H1 (cell line): Measurements from ENCODE around the gene VGLL1.

ENCODE experiments used
- CEBPB ChIP-seq: IDR thresholded peaks from 2 replicates; pipeline ENCODE4 v1.6.1; 2012; ENCODE audit warnings: low read depth, low read length
- CHD1 ChIP-seq: IDR thresholded peaks from 2 replicates; pipeline ENCODE4 v1.6.1; 2012; ENCODE audit warnings: low read depth, low read length, improper control_type of control experiment
- EP300 ChIP-seq, 2 experiments: IDR thresholded peaks; 1 replicate in 1 of 2; 2 replicates in 1 of 2; pipeline ENCODE4 v1.6.1; 2011 to 2012; ENCODE audit warnings: low read depth in 2 of 2, low read length in 2 of 2, mild to moderate bottlenecking in 2 of 2, borderline replicate concordance in 1 of 2, inconsistent platforms in 1 of 2, moderate library complexity in 1 of 2
- NANOG ChIP-seq: IDR thresholded peaks from 2 replicates; pipeline ENCODE4 v1.6.1; 2011; ENCODE audit warnings: low read length, low read depth, mild to moderate bottlenecking, inconsistent platforms; ENCODE audit not compliant: insufficient read depth, poor library complexity, severe bottlenecking
- RNF2 ChIP-seq: fragments of 200-900, 300-1000 bp; sonication (generic); IDR thresholded peaks from 2 replicates; pipeline ENCODE4 v1.7.1; 2016; ENCODE audit warnings: borderline replicate concordance, low read depth, mild to moderate bottlenecking, antibody characterized with exemption, low read length; ENCODE audit not compliant: poor library complexity, severe bottlenecking; ENCODE audit errors: missing control alignments
- TF ChIP-seq, protein P1 (sequence below), 3 experiments: IDR thresholded peaks; 1 replicate in 2 of 3; 2 replicates in 1 of 3; pipeline versions ENCODE4 v1.5.1 to v1.6.1; 2011; ENCODE audit warnings: low read length in 3 of 3, mild to moderate bottlenecking in 3 of 3, inconsistent platforms in 2 of 3, low read depth in 1 of 3, moderate library complexity in 1 of 3; ENCODE audit not compliant: insufficient read depth in 1 of 3; ENCODE audit errors: control extremely low read depth in 1 of 3
- TF ChIP-seq, protein P2 (sequence below): IDR thresholded peaks from 2 replicates; pipeline ENCODE4 v1.6.1; 2011; ENCODE audit warnings: low read depth, mild to moderate bottlenecking, low read length; ENCODE audit not compliant: insufficient read depth

DNA sequence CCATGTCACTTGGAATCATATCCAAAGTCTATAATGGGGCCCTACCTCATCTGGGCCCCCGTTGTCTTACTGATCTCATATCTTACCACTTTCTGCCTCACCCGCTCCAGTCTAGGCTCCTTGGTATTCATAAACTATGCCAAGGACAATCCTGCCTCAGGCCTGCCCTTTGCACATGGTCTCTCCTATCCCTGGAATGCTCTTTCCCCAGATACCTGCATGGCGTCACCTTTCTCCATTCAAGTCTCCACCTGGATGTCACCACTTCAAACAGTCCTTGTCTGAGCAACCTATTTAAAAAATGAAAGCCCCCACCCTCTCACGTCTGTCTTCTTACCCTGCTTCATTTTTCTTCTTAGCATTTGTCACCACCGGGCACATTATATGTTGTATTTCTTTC, 8.2 kb downstream of the VGLL1 start:
- TF ChIP-seq RNF2, result no peak
- TF ChIP-seq, protein P1, sequence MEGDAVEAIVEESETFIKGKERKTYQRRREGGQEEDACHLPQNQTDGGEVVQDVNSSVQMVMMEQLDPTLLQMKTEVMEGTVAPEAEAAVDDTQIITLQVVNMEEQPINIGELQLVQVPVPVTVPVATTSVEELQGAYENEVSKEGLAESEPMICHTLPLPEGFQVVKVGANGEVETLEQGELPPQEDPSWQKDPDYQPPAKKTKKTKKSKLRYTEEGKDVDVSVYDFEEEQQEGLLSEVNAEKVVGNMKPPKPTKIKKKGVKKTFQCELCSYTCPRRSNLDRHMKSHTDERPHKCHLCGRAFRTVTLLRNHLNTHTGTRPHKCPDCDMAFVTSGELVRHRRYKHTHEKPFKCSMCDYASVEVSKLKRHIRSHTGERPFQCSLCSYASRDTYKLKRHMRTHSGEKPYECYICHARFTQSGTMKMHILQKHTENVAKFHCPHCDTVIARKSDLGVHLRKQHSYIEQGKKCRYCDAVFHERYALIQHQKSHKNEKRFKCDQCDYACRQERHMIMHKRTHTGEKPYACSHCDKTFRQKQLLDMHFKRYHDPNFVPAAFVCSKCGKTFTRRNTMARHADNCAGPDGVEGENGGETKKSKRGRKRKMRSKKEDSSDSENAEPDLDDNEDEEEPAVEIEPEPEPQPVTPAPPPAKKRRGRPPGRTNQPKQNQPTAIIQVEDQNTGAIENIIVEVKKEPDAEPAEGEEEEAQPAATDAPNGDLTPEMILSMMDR (IDR thresholded peaks at IDR 0.05; ENCODE audit: control extremely low read depth in 1 of 3, insufficient read depth in 1 of 3, low read depth in 1 of 3, low read length in 3 of 3), result no peak
- TF ChIP-seq, protein P2, sequence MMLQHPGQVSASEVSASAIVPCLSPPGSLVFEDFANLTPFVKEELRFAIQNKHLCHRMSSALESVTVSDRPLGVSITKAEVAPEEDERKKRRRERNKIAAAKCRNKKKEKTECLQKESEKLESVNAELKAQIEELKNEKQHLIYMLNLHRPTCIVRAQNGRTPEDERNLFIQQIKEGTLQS, result no peak
- no peak for TF ChIP-seq EP300 (IDR thresholded peaks at IDR 0.05; ENCODE audit: borderline replicate concordance in 1 of 2, low read depth in 2 of 2, low read length in 2 of 2)
- no peak for TF ChIP-seq CEBPB
- no peak for TF ChIP-seq CHD1
- TF ChIP-seq NANOG, result no peak
